NCI-H1092 treated with DMSO at 0.1 percent for 48 hours (cell line): ENCODE data around the gene CEP68.

Experiments used
- DNase-seq: peaks from one replicate; lab custom pipeline; 2025; lab: John Stamatoyannopoulos, UW

The CEP68 gene

GRCh38 chr2:65057054-65057375 lies 799 bp downstream of the CEP68 start:
- DNase-seq = no peak

GRCh38 chr2:65057391-65058052 lies 1.3 kb downstream of the CEP68 start:
- peak; percentile 38 for DNase-seq

DNA sequence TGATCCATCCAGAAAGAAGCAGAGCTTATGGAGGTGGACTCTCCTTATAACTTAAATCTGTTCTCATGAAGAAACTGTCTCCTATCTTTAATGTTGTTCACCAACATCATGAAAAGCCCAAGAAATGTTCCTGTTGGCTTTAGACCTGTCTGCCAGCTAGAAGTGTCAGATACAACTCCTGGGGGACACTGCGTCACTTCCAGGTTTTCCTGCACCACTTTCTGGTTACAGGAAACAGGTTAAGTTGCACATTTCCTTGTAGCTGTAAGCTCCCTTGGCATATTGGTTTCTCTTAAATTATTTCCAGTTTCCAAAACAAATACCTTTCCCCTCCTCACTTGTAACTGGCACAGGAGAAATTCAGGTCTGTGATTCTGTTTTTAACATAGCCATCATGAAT lies 2.9 kb downstream of the CEP68 start:
- no peak for DNase-seq

- DNase-seq = no peak
Observed at GRCh38 chr2:65061146-65061909, 5.1 kb downstream of the CEP68 start.

GRCh38 chr2:65061910-65062339 lies 5.7 kb downstream of the CEP68 start:
- DNase-seq = no peak

- no peak for DNase-seq
Observed at GRCh38 chr2:65062843-65063825, 6.9 kb downstream of the CEP68 start.

- DNase-seq = peak; percentile 21
Observed at GRCh38 chr2:65064728-65065552, 8.7 kb downstream of the CEP68 start.

DNA sequence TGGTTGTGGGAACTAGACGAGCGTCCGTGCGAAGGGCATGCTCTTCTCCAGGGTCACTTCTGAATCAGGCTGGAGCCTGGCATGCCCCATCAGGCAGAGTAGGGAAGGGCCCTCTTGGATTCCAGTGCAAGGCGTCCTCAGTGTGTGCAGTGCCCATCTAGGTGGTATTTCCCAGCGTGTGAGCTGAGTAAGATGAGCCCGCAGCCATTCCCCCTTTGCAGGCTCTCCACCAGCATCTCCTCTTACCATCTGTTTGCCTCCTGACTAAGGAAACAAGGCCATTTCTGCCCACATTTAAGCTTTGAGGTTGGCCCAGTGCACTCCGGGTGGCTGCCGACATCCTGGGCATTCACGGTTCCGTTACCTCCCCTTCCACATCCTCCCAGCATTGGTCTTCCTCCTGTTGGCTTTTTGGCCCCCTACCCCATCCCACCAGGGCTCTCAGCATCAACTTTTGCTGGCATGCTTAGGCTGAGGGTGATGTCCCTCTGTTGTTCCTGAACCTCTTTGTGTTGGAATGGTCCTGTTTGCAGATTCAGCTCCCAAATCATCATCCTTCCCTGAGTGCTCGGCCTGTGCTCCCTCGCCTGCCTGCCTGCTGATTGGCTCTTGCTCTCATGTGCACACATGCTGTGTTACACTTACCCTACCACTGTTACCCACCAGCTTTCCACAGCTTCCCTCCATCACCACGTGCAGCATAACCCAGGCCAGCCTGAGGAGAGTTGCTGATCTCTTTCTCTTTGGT lies 11.8 kb downstream of the CEP68 start:
- DNase-seq = no peak

- no peak for DNase-seq
Observed at GRCh38 chr2:65069439-65069824, 13.2 kb downstream of the CEP68 start.

DNA sequence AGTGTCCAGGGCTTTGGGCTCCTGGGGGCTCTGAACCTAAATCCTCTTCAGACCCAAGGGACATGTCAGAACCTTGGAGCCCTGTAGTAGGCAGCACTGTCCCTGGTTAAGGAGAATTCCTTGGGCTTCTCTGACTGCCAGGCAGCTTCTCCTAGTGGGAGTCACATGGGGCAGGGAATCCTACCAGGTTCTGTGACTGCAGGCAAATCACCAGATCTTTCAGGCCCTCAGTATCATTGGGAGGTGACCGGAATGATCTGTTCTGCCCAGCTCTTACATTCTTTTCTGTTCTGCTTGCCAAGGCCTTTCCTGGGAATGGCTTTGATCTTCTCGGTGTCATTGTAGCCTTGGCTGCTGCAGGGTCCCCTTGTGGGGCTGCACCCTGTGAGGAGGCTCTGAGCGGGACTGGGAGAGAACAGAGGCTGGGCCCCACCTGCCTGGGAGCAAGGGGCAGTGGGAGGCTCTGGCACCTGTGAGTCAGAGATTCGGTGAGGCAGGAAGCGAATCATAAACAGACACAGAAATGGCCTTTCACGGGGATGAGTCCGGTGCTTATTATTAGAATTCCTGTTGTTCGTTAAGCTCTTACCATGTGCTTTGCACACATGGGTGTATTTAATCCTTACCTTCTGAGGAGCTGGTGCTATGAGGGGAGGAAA lies 14.1 kb downstream of the CEP68 start:
- DNase-seq = no peak

GRCh38 chr2:65070856-65071255 lies 14.6 kb downstream of the CEP68 start:
- DNase-seq = no peak

- DNase-seq = no peak
Observed at GRCh38 chr2:65071499-65072180, 15.4 kb downstream of the CEP68 start.

DNA sequence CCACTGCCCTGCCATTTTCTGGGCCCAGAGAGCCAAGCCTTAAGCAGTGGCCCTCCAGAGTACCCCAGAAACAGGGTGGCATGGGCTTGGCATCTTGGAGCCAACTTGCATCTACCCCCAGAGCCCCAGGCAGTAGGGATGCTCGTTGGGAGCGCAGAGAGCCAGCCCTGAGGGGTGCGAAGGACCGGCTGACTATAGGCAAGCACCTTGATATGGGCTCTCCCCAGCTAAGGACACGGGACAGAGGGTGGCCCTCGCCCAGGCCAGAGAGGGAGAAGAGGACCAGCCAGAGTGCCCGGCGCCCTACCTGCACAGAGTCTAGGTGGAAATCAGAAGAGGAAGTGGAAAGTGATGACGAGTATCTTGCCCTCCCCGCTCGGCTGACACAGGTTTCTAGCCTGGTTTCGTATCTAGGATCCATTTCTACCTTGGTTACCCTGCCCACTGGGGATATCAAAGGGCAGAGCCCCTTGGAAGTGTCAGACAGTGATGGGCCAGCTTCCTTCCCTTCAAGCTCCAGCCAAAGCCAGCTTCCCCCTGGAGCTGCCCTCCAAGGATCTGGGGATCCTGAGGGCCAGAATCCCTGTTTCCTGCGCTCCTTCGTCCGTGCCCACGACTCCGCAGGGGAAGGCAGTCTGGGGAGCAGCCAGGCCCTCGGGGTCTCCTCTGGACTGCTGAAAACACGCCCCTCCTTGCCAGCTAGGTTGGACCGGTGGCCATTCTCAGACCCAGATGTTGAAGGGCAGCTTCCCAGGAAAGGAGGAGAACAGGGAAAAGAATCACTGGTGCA lies 16.2 kb downstream of the CEP68 start:
- no peak for DNase-seq

- DNase-seq = no peak
Observed at GRCh38 chr2:65073879-65074565, 17.8 kb downstream of the CEP68 start.

DNA sequence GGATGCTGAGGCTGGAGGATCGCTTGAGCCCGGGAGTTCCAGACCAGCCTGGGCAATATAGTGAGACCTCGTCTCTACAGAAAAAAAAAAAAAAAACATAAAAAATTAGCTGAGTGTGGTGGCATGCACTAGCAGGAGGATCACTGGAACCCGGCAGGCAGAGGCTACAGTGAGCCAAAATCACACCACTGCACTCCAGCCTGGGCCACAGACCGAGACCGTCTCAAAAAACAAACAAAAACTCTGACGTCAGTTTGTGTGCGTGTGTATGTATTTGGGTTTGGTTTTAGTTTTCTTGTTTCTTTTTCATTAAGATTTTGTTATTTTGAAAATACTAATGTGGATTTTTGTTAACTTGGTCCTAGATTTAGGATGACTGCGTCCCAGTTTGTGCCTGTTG lies 19.0 kb downstream of the CEP68 start:
- no peak for DNase-seq

DNA sequence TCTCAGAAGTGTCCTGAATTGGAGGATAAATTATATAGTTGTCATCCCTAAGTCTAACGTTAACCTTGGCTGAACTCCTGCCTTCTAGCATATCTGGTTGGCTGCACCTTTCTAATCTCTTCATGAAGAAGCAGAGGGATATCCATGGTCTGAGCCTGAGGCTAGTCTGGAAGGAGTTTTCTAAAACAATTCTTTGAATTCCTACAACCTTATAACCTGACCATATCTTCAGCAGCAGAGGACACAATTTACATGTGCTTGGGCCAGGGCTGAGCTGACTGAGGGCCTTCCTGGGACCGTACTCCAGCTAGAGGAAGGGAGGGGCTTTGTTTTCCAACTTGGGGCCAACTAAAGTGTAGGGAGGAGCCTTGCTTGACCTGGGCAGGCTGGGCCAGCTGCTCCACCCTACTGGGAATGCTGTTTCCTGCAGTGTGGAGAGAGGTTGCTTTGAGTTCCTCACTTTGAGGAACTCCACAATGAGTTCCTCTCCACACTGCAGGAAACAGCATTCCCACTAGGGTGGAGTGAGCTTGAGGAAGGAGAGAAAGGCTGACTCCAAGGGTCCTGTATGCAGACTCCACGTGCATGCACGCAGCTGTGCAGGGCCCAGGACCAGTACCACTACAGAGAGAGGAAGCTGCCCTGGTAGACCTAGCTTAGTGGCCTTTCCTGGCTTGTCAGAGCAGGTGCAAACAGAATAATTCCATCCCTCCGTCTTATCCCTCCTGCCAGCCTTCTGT lies 19.6 kb downstream of the CEP68 start:
- no peak for DNase-seq

GRCh38 chr2:65076345-65076710 lies 20.1 kb downstream of the CEP68 start:
- DNase-seq = no peak

- DNase-seq = no peak
Observed at GRCh38 chr2:65077898-65078297, 21.7 kb downstream of the CEP68 start.
